ENCODE results near the gene MED9. TPM values are rescaled to one million over a fixed set of nuclear protein-coding genes. Genes with fewer than 3 reads are reported as not detected.

The MED9 gene
- total and polyA plus RNA-seq, 10 of the 15 experiments (the other 5 are each of a cell fraction or from before 2014, with no cell fraction given), result 1.5 to 22.4 (median 14.8) TPM

- no peak overlapping the region for H3K9ac ChIP-seq (ENCODE audit: control insufficient read depth, insufficient read depth, low read length)
- no peak for FAIRE-seq
Observed at GRCh38 chr17:17431605-17432004, 45.2 kb upstream of the MED9 start.

More at GRCh38 chr17:17431605-17432004, 45.2 kb upstream of the MED9 start:
- Histone ChIP-seq H4K20me1 (ENCODE audit: control insufficient read depth, insufficient read depth) (no peaks in the 10 kb centered on the region), H3K36me3 (ENCODE audit: control insufficient read depth in 2 of 2, insufficient read depth in 2 of 2, low read length in 1 of 2) (no peaks in the 10 kb centered on the region), H3K4me1 (ENCODE audit: control insufficient read depth, insufficient read depth, low read length) (no peaks in the 10 kb centered on the region), H2AFZ (ENCODE audit: control insufficient read depth, low read depth, low read length) (no peak overlapping the region), H3K27ac (ENCODE audit: control insufficient read depth, insufficient read depth) (no peak overlapping the region), H3K79me2 (ENCODE audit: control insufficient read depth, insufficient read depth, low read length) (no peaks in the 10 kb centered on the region), H3K4me2 (ENCODE audit: control insufficient read depth, insufficient read depth) (no peak overlapping the region), H3K27me3 (replicated peaks in 1 of 2; ENCODE audit: control insufficient read depth in 2 of 2, insufficient read depth in 2 of 2, low read length in 1 of 2) (peaks cover 0 to 2% of the 10 kb centered on the region in 2 experiments; a peak in 2 of 4 replicates), H3K9me3 (replicated peaks; ENCODE audit: control insufficient read depth, insufficient read depth, low read length) (no peaks in the 10 kb centered on the region), H3K4me3 (no peak overlapping the region)
- RAD21 ChIA-PET (ENCODE audit: unreplicated experiment), result no interaction called here
- intact Hi-C loops (cut with micrococcal nuclease; ENCODE audit: unreplicated experiment), result no loop called here
- in situ Hi-C loops (cut with MboI), result no loop called here
- no peak for TF ChIP-seq NFYB (IDR thresholded peaks at IDR 0.05; ENCODE audit: insufficient read depth, low read depth, low read length)
- TF ChIP-seq CHD1 (IDR thresholded peaks at IDR 0.05; ENCODE audit: low read depth, low read length), result no peak
- TF ChIP-seq ZNF207 (IDR thresholded peaks at IDR 0.05; ENCODE audit: borderline replicate concordance), result no peak
- no peak for TF ChIP-seq HDGF (IDR thresholded peaks at IDR 0.05)
- no peak for TF ChIP-seq ZSCAN29 (IDR thresholded peaks at IDR 0.05)
- no peak for TF ChIP-seq LARP7 (IDR thresholded peaks at IDR 0.05)
- TF ChIP-seq TAF1 (IDR thresholded peaks at IDR 0.05; ENCODE audit: borderline replicate concordance, low read depth, low read length), result no peak
- no peak for TF ChIP-seq MEF2B (IDR thresholded peaks at IDR 0.05; ENCODE audit: partially characterized antibody, poor library complexity, severe bottlenecking)
- no peak for TF ChIP-seq NFXL1 (IDR thresholded peaks at IDR 0.05; ENCODE audit: borderline replicate concordance)
- no peak for TF ChIP-seq HDAC2 (IDR thresholded peaks at IDR 0.05)
- TF ChIP-seq ZBTB4 (CRISPR knock-in tag; IDR thresholded peaks at IDR 0.05), result no peak
- TF ChIP-seq BRCA1 (IDR thresholded peaks at IDR 0.05; ENCODE audit: low read depth, low read length), result no peak
- no peak for TF ChIP-seq CREB1 (IDR thresholded peaks at IDR 0.05; ENCODE audit: low read depth)
- no peak for TF ChIP-seq EGR1 (IDR thresholded peaks at IDR 0.05; ENCODE audit: borderline replicate concordance in 1 of 2, low read depth in 2 of 2, low read length in 2 of 2)
- TF ChIP-seq CBX5 (IDR thresholded peaks at IDR 0.05; ENCODE audit: low read depth), result no peak
- no peak for TF ChIP-seq SREBF2 (IDR thresholded peaks at IDR 0.05; ENCODE audit: low read length)
- SMC1A ChIA-PET (ENCODE audit: uncharacterized antibody, unreplicated experiment), result no interaction called here
- CTCF ChIA-PET, result no interaction called here
- POLR2A ChIA-PET, result no interaction called here
- no peak for ATAC-seq
- no peak for DNase-seq (ENCODE audit: low read depth, low spot score)
- no TSS peak for BruUV-seq (replicated peaks)
- 20% methylated on average over 6 of the region's 6 CpGs for WGBS (ENCODE audit: insufficient coverage, insufficient replicate concordance, low lambda C conversion rate, missing lambda C conversion rate)
